ENCODE data around the gene TGFBR3L. TPM values are rescaled to one million over a fixed set of nuclear protein-coding genes. Genes with fewer than 3 reads are reported as not detected.

Gene TGFBR3L
- total RNA-seq, 2 donors from 2014 or later, result 22.1 to 26.7 TPM

- no peaks in the 10 kb centered on the region for H3K9me3 ChIP-seq
- DNase-seq (ENCODE audit: low spot score), result no peak
- H3K27me3 ChIP-seq, result no peaks in the 10 kb centered on the region
- no peak for TF ChIP-seq CTCF (IDR thresholded peaks at IDR 0.05)
- no peak overlapping the region for H3K4me3 ChIP-seq
- H3K4me1 ChIP-seq, result peaks cover 0 to 19% of the 10 kb centered on the region in 2 donors
- no peak overlapping the region for H3K27ac ChIP-seq
- H3K36me3 ChIP-seq, result peaks cover 75% of the 10 kb centered on the region
These were observed 18.3 kb downstream of the TGFBR3L start for GRCh38 chr19:7932930-7933300.

DNA sequence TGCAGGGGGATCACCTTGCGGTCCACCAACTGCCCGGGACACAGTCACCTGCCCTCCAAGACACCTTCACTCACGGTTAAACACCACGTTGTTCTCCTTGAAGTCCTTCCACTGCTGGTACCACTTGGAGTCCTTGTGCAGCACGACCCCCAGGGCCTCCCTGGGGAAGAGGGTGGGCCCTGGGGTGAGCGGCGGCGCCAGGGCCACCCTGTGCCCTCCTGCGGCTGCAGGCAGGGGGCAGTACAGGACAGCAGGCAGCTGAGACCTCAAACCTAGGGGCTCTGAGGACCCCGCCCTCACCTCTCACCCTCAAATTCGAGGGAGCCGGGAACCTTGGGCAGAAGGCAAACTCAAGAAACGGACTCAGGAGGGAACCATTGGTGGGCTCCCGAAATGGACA lies 18.8 kb downstream of the TGFBR3L start:
- TF ChIP-seq CTCF (IDR thresholded peaks at IDR 0.05), result no peak
- H3K4me1 ChIP-seq, result peaks cover 0 to 14% of the 10 kb centered on the region in 2 donors
- no peak overlapping the region for H3K27ac ChIP-seq

GRCh38 chr19:7933828-7934725 lies 19.4 kb downstream of the TGFBR3L start:
- Histone ChIP-seq H3K27me3 (no peaks in the 10 kb centered on the region), H3K4me3 (no peak overlapping the region), H3K9me3 (no peaks in the 10 kb centered on the region), H3K36me3 (peaks cover 85% of the 10 kb centered on the region), H3K27ac (no peak overlapping the region), H3K4me1 (peaks cover 0 to 9% of the 10 kb centered on the region in 2 donors)
- no peak for DNase-seq (ENCODE audit: low spot score)
- no peak for TF ChIP-seq CTCF (IDR thresholded peaks at IDR 0.05)

More for the DNA sequence above, 18.8 kb downstream of the TGFBR3L start:
- Histone ChIP-seq H3K4me3 (no peak overlapping the region), H3K9me3 (no peaks in the 10 kb centered on the region), H3K36me3 (peaks cover 80% of the 10 kb centered on the region), H3K27me3 (no peaks in the 10 kb centered on the region)
- DNase-seq (ENCODE audit: low spot score), result no peak

GRCh38 chr19:7934766-7935165 lies 20.1 kb downstream of the TGFBR3L start:
- DNase-seq (ENCODE audit: low spot score), result no peak
- no peak overlapping the region for H3K4me3 ChIP-seq
- H3K27ac ChIP-seq, result no peak overlapping the region
- peaks cover 0 to 2% of the 10 kb centered on the region in 2 donors for H3K4me1 ChIP-seq
- TF ChIP-seq CTCF (IDR thresholded peaks at IDR 0.05), result no peak
- no peaks in the 10 kb centered on the region for H3K27me3 ChIP-seq
- H3K9me3 ChIP-seq, result no peaks in the 10 kb centered on the region
- peaks cover 88% of the 10 kb centered on the region for H3K36me3 ChIP-seq

DNA sequence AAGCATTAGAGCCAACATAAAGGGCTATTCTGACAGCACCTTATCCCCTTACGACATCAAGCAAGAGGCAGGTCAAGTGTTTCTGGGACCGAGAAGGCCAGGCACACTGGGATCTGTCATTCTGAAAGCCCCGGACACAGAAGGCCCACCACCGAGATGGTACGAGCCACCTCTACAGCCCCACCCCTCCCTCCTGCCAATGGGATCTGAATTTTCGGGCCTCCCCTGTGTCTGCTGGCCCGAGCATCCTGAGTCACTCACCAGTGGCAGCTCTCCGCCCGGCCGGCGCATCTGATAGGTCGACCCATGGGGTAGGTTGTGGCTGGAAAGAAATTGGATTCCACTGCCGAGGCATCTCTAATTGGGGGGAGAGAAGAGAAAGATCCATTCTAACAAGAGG lies 26.2 kb downstream of the TGFBR3L start:
- no peak for DNase-seq (ENCODE audit: low spot score)
- H3K36me3 ChIP-seq, result peaks cover 44% of the 10 kb centered on the region
- peaks cover 0 to 29% of the 10 kb centered on the region in 2 donors for H3K4me1 ChIP-seq
- H3K27me3 ChIP-seq, result no peaks in the 10 kb centered on the region
- no peak overlapping the region for H3K27ac ChIP-seq
- no peaks in the 10 kb centered on the region for H3K9me3 ChIP-seq
- H3K4me3 ChIP-seq, result no peak overlapping the region
- no peak for TF ChIP-seq CTCF (IDR thresholded peaks at IDR 0.05)

Measured in right atrium auricular region (tissue), 2 donors.